PFSK-1 (cell line): ENCODE results near the gene SLC38A8.

Experiments used
- FOXP2 ChIP-seq: optimal IDR thresholded peaks from 2 replicates; pipeline ENCODE3; 2011; ENCODE audit warnings: borderline replicate concordance, control low read depth, inconsistent platforms; ENCODE audit not compliant: insufficient read depth; ENCODE audit errors: extremely low read length, extremely low read depth
- POLR2AphosphoS5 ChIP-seq: IDR thresholded peaks from 2 replicates; pipeline ENCODE4 v1.6.1; 2012; ENCODE audit warnings: low read depth, mild to moderate bottlenecking, control low read depth, low read length, moderate library complexity
- SIN3A ChIP-seq: IDR thresholded peaks from 2 replicates; pipeline ENCODE4 v1.6.1; 2012; ENCODE audit warnings: mild to moderate bottlenecking, low read length, moderate library complexity, borderline replicate concordance; ENCODE audit not compliant: insufficient read depth
- TAF1 ChIP-seq: IDR thresholded peaks from 2 replicates; pipeline ENCODE4 v1.6.1; 2012; ENCODE audit warnings: low read length, control low read depth, borderline replicate concordance; ENCODE audit not compliant: insufficient read depth
- TF ChIP-seq, protein P1 (sequence below), 2 experiments: IDR thresholded peaks; 2 replicates each; pipeline versions ENCODE4 v1.6.1 to v1.8.0; 2011 to 2012; ENCODE audit warnings: low read depth in 2 of 2, low read length in 2 of 2, control low read depth in 1 of 2, inconsistent platforms in 1 of 2, mild to moderate bottlenecking in 1 of 2, moderate library complexity in 1 of 2; ENCODE audit not compliant: insufficient read depth in 1 of 2

DNA sequence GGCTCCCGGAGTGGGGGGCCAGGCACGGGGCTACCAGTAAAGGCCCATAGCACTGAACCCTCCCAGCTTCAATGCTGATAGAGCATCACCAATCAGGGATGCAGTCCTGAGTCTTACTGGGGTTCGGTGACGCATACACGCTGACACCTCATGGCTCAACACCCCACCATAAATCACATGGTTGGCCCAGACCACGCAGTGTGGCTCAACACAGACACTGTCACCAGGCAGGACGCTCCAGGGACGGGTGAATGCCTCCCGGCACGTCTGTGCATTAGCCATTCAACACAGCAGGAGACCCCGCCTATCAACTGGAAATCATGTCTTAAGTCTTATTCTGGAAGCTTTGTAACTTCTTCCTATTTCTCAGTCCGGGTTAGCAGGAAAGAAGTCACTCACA lies 39.6 kb downstream of the SLC38A8 start:
- TF ChIP-seq POLR2AphosphoS5 (no peak), TAF1 (no peak), SIN3A (no peak), FOXP2 (no peak)
- TF ChIP-seq, protein P1, sequence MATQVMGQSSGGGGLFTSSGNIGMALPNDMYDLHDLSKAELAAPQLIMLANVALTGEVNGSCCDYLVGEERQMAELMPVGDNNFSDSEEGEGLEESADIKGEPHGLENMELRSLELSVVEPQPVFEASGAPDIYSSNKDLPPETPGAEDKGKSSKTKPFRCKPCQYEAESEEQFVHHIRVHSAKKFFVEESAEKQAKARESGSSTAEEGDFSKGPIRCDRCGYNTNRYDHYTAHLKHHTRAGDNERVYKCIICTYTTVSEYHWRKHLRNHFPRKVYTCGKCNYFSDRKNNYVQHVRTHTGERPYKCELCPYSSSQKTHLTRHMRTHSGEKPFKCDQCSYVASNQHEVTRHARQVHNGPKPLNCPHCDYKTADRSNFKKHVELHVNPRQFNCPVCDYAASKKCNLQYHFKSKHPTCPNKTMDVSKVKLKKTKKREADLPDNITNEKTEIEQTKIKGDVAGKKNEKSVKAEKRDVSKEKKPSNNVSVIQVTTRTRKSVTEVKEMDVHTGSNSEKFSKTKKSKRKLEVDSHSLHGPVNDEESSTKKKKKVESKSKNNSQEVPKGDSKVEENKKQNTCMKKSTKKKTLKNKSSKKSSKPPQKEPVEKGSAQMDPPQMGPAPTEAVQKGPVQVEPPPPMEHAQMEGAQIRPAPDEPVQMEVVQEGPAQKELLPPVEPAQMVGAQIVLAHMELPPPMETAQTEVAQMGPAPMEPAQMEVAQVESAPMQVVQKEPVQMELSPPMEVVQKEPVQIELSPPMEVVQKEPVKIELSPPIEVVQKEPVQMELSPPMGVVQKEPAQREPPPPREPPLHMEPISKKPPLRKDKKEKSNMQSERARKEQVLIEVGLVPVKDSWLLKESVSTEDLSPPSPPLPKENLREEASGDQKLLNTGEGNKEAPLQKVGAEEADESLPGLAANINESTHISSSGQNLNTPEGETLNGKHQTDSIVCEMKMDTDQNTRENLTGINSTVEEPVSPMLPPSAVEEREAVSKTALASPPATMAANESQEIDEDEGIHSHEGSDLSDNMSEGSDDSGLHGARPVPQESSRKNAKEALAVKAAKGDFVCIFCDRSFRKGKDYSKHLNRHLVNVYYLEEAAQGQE (IDR thresholded peaks at IDR 0.05; ENCODE audit: insufficient read depth in 1 of 2, low read depth in 2 of 2, low read length in 2 of 2), result no peak
